ENCODE measurements around the gene PTK7.

PTK7 gene

DNA sequence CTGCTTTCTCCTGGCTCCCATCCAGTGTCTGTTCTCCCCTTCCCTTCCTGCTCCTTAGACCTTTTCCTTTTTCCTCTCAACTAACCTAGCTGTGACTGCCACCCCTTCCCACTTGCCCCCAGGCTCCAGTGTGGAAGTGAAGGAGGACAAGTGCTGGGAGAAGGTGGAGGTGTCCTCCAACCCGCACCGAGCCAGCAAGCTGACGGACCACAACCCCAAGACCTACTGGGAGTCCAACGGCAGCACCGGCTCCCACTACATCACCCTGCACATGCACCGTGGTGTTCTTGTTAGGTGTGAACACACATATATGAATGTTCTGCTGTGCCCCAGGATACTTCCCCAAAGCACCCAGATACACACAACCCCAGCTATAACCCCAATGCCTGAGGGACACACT, 124.4 kb downstream of the PTK7 start:
- Histone ChIP-seq H3K9me3 (no peaks in the 10 kb centered on the region), H3K4me1 (ENCODE audit: control insufficient read depth in 1 of 2, insufficient read depth in 1 of 2, low read depth in 1 of 2, low read length in 1 of 2) (no peaks in the 10 kb centered on the region), H3K27me3 (no peaks in the 10 kb centered on the region), H3K4me3 (ENCODE audit: low read depth in 1 of 2, low read length in 1 of 2) (no peak overlapping the region), H3K27ac (no peak overlapping the region), H3K36me3 (peaks cover 89% of the 10 kb centered on the region)
- TF ChIP-seq, protein P1, sequence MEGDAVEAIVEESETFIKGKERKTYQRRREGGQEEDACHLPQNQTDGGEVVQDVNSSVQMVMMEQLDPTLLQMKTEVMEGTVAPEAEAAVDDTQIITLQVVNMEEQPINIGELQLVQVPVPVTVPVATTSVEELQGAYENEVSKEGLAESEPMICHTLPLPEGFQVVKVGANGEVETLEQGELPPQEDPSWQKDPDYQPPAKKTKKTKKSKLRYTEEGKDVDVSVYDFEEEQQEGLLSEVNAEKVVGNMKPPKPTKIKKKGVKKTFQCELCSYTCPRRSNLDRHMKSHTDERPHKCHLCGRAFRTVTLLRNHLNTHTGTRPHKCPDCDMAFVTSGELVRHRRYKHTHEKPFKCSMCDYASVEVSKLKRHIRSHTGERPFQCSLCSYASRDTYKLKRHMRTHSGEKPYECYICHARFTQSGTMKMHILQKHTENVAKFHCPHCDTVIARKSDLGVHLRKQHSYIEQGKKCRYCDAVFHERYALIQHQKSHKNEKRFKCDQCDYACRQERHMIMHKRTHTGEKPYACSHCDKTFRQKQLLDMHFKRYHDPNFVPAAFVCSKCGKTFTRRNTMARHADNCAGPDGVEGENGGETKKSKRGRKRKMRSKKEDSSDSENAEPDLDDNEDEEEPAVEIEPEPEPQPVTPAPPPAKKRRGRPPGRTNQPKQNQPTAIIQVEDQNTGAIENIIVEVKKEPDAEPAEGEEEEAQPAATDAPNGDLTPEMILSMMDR (IDR thresholded peaks at IDR 0.05) = no peak

DNA sequence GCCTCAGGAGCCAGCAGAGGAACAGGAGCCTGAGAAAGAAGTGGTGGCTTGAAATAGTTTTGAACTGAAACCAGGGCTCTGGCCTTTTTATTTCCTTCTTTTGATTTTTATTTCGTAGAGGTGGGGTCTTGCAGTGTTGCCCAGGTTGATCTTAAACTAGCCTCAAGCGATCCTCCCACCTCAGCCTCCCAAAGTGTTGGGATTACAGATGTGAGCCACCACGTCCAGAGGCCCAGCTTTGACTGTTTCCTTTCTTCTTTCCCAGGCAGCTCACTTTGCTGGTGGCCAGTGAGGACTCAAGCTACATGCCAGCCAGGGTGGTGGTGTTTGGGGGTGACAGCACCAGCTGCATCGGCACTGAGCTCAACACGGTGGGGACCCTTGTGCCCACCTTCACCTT, 126.3 kb downstream of the PTK7 start:
- TF ChIP-seq, protein P1 (IDR thresholded peaks at IDR 0.05) = no peak

DNA sequence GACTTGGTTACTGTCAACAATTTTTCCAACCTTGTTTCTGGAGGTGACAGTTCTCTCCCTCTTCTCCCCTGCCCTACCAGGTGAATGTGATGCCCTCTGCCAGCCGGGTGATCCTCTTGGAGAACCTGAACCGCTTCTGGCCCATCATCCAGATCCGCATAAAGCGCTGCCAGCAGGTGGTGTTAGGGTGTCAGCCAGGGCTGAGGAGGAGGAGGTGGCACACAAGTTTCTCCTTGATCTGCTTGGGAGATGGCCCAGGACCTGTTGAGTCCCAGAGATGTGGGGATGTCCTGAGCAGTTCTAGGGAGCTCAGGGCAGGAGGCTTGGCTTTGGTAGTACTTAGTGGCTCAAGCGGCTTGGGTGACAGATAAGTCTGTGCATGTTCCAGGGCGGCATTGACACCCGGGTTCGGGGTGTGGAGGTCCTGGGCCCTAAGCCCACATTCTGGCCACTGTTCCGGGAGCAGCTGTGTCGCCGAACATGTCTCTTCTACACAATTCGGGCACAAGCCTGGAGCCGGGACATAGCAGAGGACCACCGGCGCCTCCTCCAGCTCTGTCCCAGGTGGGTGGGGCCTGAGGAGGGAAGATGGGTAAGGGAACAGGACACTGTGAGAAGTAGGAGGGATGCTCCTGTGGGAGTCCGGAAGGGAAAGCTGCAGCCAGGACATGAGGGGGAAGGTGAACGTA, 127.1 kb downstream of the PTK7 start:
- Histone ChIP-seq H3K4me1 (ENCODE audit: control insufficient read depth in 1 of 2, insufficient read depth in 1 of 2, low read depth in 1 of 2, low read length in 1 of 2) (no peaks in the 10 kb centered on the region), H3K27ac (no peak overlapping the region), H3K36me3 (peaks cover 78% of the 10 kb centered on the region), H3K27me3 (no peaks in the 10 kb centered on the region), H3K9me3 (no peaks in the 10 kb centered on the region), H3K4me3 (ENCODE audit: low read depth in 1 of 2, low read length in 1 of 2) (no peak overlapping the region)
- TF ChIP-seq, protein P1 (IDR thresholded peaks at IDR 0.05) = no peak

More for the DNA sequence above, 126.3 kb downstream of the PTK7 start:
- Histone ChIP-seq H3K27ac (no peak overlapping the region), H3K27me3 (no peaks in the 10 kb centered on the region), H3K4me3 (ENCODE audit: low read depth in 1 of 2, low read length in 1 of 2) (no peak overlapping the region), H3K9me3 (no peaks in the 10 kb centered on the region), H3K4me1 (ENCODE audit: control insufficient read depth in 1 of 2, insufficient read depth in 1 of 2, low read depth in 1 of 2, low read length in 1 of 2) (no peaks in the 10 kb centered on the region), H3K36me3 (peaks cover 85% of the 10 kb centered on the region)

DNA sequence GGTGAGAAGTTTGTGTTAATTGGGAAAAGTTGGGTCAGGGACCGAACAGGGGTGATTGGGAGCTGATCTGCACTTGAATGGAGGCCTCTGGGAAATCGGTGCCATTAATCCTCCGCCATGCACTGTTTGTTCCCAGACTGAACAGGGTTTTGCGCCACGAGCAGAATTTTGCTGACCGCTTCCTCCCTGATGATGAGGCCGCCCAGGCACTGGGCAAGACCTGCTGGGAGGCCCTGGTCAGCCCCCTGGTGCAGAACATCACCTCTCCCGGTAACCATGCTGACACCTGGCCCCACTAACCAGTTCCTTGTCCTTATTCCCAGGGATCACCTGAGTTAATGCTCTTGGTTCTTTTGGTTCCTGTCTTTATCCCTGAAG, 127.6 kb downstream of the PTK7 start:
- H3K4me3 ChIP-seq (ENCODE audit: low read depth in 1 of 2, low read length in 1 of 2) = no peak overlapping the region
- H3K36me3 ChIP-seq = peaks cover 73% of the 10 kb centered on the region
- no peaks in the 10 kb centered on the region for H3K4me1 ChIP-seq (ENCODE audit: control insufficient read depth in 1 of 2, insufficient read depth in 1 of 2, low read depth in 1 of 2, low read length in 1 of 2)
- no peaks in the 10 kb centered on the region for H3K27me3 ChIP-seq
- no peak overlapping the region for H3K27ac ChIP-seq
- no peaks in the 10 kb centered on the region for H3K9me3 ChIP-seq
- TF ChIP-seq, protein P1 (IDR thresholded peaks at IDR 0.05) = no peak

- H3K9me3 ChIP-seq = no peaks in the 10 kb centered on the region
- TF ChIP-seq, protein P1 (IDR thresholded peaks at IDR 0.05) = no peak
- no peaks in the 10 kb centered on the region for H3K27me3 ChIP-seq
- H3K4me3 ChIP-seq (ENCODE audit: low read depth in 1 of 2, low read length in 1 of 2) = no peak overlapping the region
- no peak overlapping the region for H3K27ac ChIP-seq
- no peaks in the 10 kb centered on the region for H3K4me1 ChIP-seq (ENCODE audit: control insufficient read depth in 1 of 2, insufficient read depth in 1 of 2, low read depth in 1 of 2, low read length in 1 of 2)
- H3K36me3 ChIP-seq = peaks cover 66% of the 10 kb centered on the region
These were observed 128.4 kb downstream of the PTK7 start for GRCh38 chr6:43204271-43205105.

Data from neutrophil (primary cell).